ENCODE results near the gene AUTS2. TPM values are rescaled to one million over a fixed set of nuclear protein-coding genes. Genes with fewer than 3 reads are reported as not detected.

Gene AUTS2
- total RNA-seq, 1 donor from 2014 or later = 0.20 TPM

- no peak for DNase-seq (ENCODE audit: low read depth, low spot score)
Observed at GRCh38 chr7:70520611-70521010, 922.3 kb downstream of the AUTS2 start.

DNA sequence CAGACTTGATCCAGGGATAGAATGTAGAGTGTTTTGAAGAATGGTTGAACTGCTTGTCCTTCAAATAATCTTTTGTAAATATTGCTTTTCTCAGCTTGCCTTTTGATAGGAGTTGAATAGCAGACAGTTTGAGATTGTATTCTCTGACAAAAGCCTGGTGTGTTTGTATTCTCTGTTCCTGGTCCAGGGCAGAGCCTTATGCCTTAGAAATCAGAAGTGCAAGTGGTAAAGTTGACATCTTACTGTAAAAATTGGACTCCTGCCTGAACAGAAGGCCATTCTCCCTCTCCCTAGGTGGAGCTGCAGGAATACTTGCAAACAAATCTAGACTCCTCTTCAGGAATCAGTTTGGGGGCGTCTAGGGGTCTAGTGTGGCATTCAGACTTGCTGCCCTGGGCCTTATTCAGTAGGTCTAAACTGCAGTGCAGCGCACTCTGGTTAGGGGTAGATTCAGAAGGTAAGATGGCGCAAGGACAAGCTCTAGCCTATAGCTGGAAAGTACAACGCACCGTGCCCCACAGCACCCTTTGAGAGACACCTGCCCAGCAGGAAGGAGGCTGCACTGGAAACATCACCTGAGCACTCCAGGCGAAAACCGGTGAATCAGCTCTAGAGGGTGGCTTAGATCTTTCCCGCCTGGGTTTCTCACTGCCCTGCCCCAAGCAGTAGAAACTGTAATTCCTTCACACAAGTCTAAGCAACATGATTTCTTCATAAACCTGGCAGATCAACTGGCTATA, 925.1 kb downstream of the AUTS2 start:
- DNase-seq (ENCODE audit: low read depth, low spot score) = no peak

DNA sequence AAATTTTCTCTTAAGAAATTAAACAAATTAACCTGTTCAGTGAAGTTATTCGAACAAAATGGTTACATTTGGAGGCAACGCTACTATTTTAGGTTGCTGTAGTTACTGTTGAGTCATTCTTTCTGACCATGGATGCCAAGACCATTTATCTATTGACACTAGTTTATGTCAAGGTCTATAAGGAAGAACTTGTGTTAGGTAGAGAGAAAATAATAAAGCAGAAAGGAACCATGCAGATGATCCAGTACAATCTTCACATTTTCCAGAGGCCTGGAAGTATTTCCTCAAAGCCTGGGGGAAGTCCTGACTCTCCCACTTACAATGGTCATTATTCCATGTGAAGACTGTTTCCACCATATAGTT, 925.7 kb downstream of the AUTS2 start:
- DNase-seq (ENCODE audit: low read depth, low spot score) = no peak

- DNase-seq (ENCODE audit: low read depth, low spot score) = no peak
Observed at GRCh38 chr7:70525991-70526390, 927.7 kb downstream of the AUTS2 start.

GRCh38 chr7:70527520-70528115, 929.3 kb downstream of the AUTS2 start:
- DNase-seq (ENCODE audit: low read depth, low spot score) = no peak

GRCh38 chr7:70529436-70529835, 931.2 kb downstream of the AUTS2 start:
- no peak for DNase-seq (ENCODE audit: low read depth, low spot score)

- no peak for DNase-seq (ENCODE audit: low read depth, low spot score)
Observed at GRCh38 chr7:70529914-70530585, 931.8 kb downstream of the AUTS2 start.

DNA sequence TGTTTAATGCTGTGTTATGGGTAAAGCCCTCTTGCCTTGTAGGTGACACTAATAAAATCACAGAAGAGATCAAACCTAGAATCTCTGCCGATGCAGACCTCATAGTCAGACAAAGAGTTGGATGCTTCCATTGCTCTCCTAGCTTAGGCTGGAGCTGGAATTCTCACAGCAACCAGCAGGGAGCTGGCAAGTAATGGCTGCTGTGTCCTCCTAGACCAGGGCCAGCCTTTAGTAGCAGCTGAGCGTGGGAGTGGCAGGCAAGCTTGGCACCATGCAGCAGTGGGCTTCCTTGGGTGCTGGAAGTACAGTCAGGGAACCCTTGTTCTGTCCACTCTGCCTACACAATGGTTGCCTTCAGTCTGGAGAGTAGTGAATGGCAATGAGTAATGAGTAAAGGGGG, 935.3 kb downstream of the AUTS2 start:
- no peak for DNase-seq (ENCODE audit: low read depth, low spot score)

- no peak for DNase-seq (ENCODE audit: low read depth, low spot score)
Observed at GRCh38 chr7:70539205-70539604, 940.9 kb downstream of the AUTS2 start.

- no peak for DNase-seq (ENCODE audit: low read depth, low spot score)
Observed at GRCh38 chr7:70539617-70540016, 941.3 kb downstream of the AUTS2 start.

GRCh38 chr7:70540641-70541040, 942.4 kb downstream of the AUTS2 start:
- DNase-seq (ENCODE audit: low read depth, low spot score) = no peak

- DNase-seq (ENCODE audit: low read depth, low spot score) = no peak
Observed at GRCh38 chr7:70542750-70543376, 944.6 kb downstream of the AUTS2 start.

DNA sequence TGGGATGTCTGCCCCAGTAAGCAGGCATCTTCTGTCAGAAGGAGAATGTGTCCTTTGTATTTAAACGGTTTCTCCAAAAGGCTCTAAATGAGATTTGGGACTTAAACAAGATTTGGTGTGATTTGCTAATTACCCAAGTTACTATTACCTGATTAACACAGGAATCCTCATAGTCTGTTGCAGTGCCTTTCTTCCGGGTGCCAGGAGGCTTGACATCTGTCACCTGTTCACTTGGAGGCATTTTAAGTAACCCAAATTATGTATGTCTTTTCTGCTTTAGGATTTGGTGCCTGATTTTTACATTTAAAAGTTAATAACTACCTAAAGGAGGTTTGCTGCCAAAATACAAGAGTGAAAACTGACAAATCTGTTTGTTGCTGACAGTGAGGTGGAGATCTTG, 945.7 kb downstream of the AUTS2 start:
- no peak for DNase-seq (ENCODE audit: low read depth, low spot score)

- DNase-seq (ENCODE audit: low read depth, low spot score) = no peak
Observed at GRCh38 chr7:70545214-70545613, 946.9 kb downstream of the AUTS2 start.

DNA sequence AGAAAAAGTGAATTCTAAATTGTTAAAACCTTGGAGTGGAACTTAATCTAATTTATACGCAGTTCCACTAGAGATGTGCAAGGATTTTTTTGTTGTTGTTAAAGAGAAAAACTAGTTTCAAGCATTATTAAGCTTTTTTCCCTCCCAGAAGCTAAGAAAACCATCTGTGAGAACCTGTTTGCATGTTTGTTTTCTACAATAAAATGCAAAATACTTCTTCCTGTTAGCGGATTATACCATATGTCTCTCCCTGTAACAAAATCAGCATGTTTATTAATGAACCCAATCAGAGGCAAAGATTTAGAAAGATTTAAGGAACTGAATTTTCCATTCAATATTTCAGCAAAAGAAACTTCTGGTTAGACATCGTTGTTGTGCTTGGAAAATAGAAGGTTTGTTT, 953.9 kb downstream of the AUTS2 start:
- no peak for DNase-seq (ENCODE audit: low read depth, low spot score)

GRCh38 chr7:70553364-70553763, 955.1 kb downstream of the AUTS2 start:
- DNase-seq (ENCODE audit: low read depth, low spot score) = no peak

GRCh38 chr7:70554646-70555045, 956.4 kb downstream of the AUTS2 start:
- no peak for DNase-seq (ENCODE audit: low read depth, low spot score)

DNA sequence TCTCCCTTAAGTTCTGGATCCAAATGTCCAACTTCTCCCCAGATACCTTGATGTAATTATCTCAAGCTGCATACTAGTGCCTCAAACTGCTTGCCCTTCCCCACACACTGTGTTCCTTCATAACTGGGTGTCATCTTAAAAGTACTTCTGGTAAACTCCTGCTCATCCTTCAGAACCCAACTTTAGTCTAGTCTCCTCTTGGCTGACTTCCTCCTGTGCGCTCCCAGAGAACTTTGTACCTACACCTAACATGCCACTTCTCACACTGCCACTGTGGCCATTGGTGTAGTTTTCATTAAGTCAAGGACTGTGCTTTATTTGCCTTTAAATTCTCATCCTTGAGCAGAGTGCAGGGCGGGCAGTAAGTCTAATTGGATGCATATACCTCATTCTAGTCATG, 958.5 kb downstream of the AUTS2 start:
- DNase-seq (ENCODE audit: low read depth, low spot score) = no peak

- no peak for DNase-seq (ENCODE audit: low read depth, low spot score)
Observed at GRCh38 chr7:70557338-70557737, 959.1 kb downstream of the AUTS2 start.

GRCh38 chr7:70559815-70560214, 961.5 kb downstream of the AUTS2 start:
- no peak for DNase-seq (ENCODE audit: low read depth, low spot score)

DNA sequence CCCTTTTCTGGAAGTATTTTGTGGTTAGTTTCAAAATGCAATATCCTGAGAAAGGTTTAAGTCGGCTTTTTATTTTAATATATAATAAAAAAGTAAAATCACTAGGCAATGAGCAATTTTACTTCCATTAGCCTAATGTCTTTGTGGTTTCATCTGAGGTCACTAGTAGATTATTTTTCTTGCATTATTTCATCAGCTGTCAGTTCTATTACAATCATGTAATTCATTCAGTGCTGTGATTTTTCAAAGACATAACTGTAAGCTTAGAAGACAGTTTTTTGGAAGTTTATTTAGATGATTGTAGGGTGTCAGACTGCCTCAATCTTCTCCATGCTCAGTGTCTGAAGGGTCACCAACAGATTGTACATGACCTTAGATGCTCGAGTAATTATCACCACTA, 965.7 kb downstream of the AUTS2 start:
- DNase-seq (ENCODE audit: low read depth, low spot score) = no peak

DNA sequence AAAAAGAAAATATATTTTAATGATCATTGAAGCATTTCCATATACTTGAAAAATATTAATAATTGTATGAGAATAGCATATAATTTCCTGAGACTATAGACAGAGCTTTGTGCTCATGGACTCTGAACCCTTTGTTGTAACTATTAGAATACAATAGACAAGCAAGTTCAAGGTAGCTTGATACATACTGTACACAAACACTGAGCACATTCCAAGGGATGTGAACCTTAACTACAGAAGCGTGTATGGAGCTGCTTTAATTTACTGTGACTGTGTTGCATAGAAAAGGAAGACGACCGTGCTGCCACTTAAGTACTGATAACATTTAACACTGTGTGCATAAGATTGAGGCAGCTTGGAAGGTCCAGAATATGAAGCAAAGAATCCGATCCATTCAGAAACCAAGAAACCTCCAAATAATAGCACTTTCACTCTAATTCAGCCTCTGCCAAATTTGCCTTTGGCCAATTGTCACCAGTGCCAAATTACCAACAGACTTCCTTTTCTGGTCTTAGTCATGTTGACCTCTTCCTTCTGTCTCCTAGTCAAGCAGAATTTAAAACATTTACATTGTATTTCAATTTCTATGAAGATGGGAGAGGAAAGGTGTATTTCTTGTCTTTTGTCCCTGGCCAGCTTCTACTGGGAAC, 967.6 kb downstream of the AUTS2 start:
- DNase-seq (ENCODE audit: low read depth, low spot score) = no peak

Measured in pulmonary artery endothelial cell (primary cell).